DMS153 (cell line): Measurements from ENCODE around the gene SLAIN1.

ENCODE experiments used
- DNase-seq: peaks from one replicate; lab custom pipeline; 2025; lab: John Stamatoyannopoulos, UW

The SLAIN1 gene

GRCh38 chr13:77751513-77752456, 54.3 kb downstream of the SLAIN1 start:
- DNase-seq, result peak; percentile 43

GRCh38 chr13:77752512-77753069, 55.1 kb downstream of the SLAIN1 start:
- DNase-seq, result no peak

- no peak for DNase-seq
These were observed 63.4 kb downstream of the SLAIN1 start for GRCh38 chr13:77760893-77761292.

- peak; percentile 57 for DNase-seq
These were observed 69.9 kb downstream of the SLAIN1 start for GRCh38 chr13:77767413-77767812.

- DNase-seq, result no peak
These were observed 76.7 kb downstream of the SLAIN1 start for GRCh38 chr13:77774181-77774580.

- no peak for DNase-seq
These were observed 79.2 kb downstream of the SLAIN1 start for GRCh38 chr13:77776704-77777103.

- peak; percentile 82 for DNase-seq
These were observed 82.2 kb downstream of the SLAIN1 start for GRCh38 chr13:77779552-77780272.

GRCh38 chr13:77781808-77782207, 84.3 kb downstream of the SLAIN1 start:
- DNase-seq, result no peak

- no peak for DNase-seq
These were observed 87.0 kb downstream of the SLAIN1 start for GRCh38 chr13:77784515-77784914.

GRCh38 chr13:77786695-77787287, 89.3 kb downstream of the SLAIN1 start:
- DNase-seq, result no peak

GRCh38 chr13:77789376-77789775, 91.9 kb downstream of the SLAIN1 start:
- DNase-seq, result no peak

GRCh38 chr13:77800219-77800618, 102.7 kb downstream of the SLAIN1 start:
- no peak for DNase-seq

- no peak for DNase-seq
These were observed 109.0 kb downstream of the SLAIN1 start for GRCh38 chr13:77806518-77806917.

GRCh38 chr13:77807431-77808135, 110.1 kb downstream of the SLAIN1 start:
- no peak for DNase-seq

GRCh38 chr13:77810430-77810829, 112.9 kb downstream of the SLAIN1 start:
- DNase-seq, result no peak

GRCh38 chr13:77810878-77811277, 113.4 kb downstream of the SLAIN1 start:
- DNase-seq, result no peak

GRCh38 chr13:77811381-77811780, 113.9 kb downstream of the SLAIN1 start:
- no peak for DNase-seq

GRCh38 chr13:77811981-77812380, 114.5 kb downstream of the SLAIN1 start:
- DNase-seq, result no peak
